ENCODE results near the gene TEX50.
"Not testable (repeated sequence)": the region's sequence is repeated elsewhere in the genome, so short reads cannot be mapped to it uniquely, and the experiment has no call there.

Gene TEX50

DNA sequence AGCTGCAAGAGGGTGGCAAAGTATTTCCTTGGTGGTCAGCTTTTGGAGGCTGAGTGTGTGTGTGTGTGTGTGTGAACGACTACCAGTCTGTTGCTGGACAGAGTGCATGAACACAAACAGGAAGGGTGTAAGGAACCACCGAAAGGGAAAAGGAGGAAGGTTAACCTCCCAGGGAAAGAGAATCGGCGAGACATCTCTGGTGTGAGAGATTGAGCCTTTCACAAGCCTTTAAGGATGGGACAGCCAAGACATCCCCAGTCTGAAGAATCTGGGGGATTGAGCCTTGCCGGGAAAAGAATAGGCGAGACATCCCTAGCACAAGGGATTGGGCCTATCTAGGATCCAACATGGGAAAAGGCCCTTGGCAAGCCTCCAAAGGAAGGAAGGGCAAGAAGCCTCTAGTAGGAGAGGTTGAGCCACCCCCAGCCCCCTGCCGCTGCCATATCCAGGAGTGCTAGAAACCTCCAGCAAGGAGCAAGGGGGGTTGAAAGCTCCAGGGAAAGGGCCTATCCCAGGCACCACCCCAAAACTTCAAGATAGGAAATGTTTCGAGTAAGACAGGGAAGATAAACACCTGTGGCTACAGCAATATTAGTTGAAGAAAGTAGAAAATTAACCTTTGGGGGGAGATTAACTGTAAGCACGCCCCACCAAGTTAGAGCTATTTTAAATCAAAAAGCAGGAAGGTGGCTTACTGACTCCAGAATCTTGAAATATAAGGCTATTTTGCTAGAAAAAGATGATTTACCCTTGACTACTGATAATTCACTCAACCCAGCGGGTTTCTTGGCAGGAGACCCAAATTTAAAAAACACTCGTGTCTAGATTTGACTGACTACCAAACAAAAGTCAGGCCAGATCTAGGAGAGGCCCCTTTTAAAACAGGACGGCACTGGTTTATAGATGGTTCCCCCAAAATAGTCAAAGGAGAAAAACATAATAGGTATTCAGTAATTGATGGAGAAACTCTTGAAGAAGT, 3.2 kb downstream of the TEX50 start:
- H3K79me2 ChIP-seq (ENCODE audit: insufficient read depth, low read length): no peaks in the 10 kb centered on the region
- H3K27ac ChIP-seq (ENCODE audit: low read length): no peak overlapping the region
- no peak for ATAC-seq (ENCODE audit: insufficient read depth, low read depth)
- no peaks in the 10 kb centered on the region for H3K9me3 ChIP-seq (ENCODE audit: insufficient read depth, low read length, severe bottlenecking)
- no peak for TF ChIP-seq EZH2 (IDR thresholded peaks at IDR 0.05; ENCODE audit: borderline replicate concordance, low read depth, low read length, severe bottlenecking)
- TF ChIP-seq, protein P1, sequence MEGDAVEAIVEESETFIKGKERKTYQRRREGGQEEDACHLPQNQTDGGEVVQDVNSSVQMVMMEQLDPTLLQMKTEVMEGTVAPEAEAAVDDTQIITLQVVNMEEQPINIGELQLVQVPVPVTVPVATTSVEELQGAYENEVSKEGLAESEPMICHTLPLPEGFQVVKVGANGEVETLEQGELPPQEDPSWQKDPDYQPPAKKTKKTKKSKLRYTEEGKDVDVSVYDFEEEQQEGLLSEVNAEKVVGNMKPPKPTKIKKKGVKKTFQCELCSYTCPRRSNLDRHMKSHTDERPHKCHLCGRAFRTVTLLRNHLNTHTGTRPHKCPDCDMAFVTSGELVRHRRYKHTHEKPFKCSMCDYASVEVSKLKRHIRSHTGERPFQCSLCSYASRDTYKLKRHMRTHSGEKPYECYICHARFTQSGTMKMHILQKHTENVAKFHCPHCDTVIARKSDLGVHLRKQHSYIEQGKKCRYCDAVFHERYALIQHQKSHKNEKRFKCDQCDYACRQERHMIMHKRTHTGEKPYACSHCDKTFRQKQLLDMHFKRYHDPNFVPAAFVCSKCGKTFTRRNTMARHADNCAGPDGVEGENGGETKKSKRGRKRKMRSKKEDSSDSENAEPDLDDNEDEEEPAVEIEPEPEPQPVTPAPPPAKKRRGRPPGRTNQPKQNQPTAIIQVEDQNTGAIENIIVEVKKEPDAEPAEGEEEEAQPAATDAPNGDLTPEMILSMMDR (IDR thresholded peaks at IDR 0.05; ENCODE audit: borderline replicate concordance, extremely low read depth, low read length, poor library complexity, severe bottlenecking): no peak
- H3K4me1 ChIP-seq (ENCODE audit: insufficient read depth, low read length): no peaks in the 10 kb centered on the region
- no peaks in the 10 kb centered on the region for H3K36me3 ChIP-seq (ENCODE audit: insufficient read depth, low read length)
- no peak overlapping the region for H3K9ac ChIP-seq (ENCODE audit: low read depth, low read length)
- H3K27me3 ChIP-seq (ENCODE audit: insufficient read depth, low read length, poor library complexity): no peaks in the 10 kb centered on the region
- H2AFZ ChIP-seq (ENCODE audit: low read depth, low read length): no peak overlapping the region
- no peak overlapping the region for H3K4me2 ChIP-seq (ENCODE audit: insufficient read depth, low read length)
- DNase-seq: no peak
- no peaks in the 10 kb centered on the region for H4K20me1 ChIP-seq (ENCODE audit: insufficient read depth, low read length)
- no peak overlapping the region for H3K4me3 ChIP-seq (ENCODE audit: low read depth in 1 of 2, low read length in 2 of 2)

DNA sequence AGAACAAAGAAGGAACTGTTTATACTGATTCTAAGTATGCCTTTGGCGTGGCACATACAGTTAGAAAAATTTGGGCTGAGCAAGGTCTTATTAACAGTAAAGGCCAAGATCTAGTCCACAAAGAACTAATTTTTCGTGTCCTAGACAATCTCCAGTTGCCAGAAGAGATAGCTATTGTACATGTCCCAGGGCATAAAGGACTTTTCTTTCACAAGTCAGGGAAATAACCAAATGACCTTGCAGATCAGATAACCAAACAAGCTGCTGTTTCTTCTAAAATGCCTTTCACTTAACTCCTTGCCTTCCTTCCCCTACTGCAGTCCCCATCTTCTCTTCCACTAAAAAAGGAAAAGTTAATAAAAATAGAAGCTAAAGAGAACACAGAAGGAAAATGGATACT, 4.0 kb downstream of the TEX50 start:
- H2AFZ ChIP-seq (ENCODE audit: low read depth, low read length): no peak overlapping the region

DNA sequence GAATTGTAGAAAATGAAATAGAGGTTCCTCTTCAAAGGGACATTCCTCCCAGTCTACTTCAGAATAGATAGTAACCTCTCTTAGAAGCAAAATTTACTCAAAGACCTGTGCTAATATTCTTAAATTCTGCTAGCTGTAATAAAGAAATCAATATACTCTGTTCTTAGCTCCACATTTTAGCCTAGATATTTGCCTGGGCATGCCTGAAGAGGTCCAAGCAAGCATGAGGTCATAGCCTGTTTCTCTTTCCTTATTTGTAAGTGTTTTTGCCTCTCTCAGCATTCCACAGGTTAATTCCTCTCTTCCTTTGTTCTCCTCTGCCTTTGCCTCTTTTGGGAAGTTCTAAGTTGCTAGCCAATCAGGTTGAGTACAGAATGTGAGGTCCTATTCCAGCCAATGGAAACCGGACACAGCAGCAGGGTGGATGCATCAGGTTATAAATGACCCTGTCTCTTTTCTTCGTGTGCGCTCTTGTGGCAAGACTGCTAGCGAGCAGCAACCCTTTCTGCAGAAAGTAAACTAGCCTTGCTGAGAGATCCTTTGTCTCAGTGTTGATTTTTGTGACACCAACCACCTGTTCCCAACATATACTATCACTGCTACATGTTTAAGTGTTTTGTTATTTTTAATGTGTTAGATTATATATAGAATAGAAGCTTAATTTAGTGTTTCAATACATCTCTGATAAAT, 7.5 kb downstream of the TEX50 start:
- H3K9me3 ChIP-seq (ENCODE audit: insufficient read depth, low read length, severe bottlenecking); DNase-seq; H3K79me2 ChIP-seq (ENCODE audit: insufficient read depth, low read length); H3K9ac ChIP-seq (ENCODE audit: low read depth, low read length); H4K20me1 ChIP-seq (ENCODE audit: insufficient read depth, low read length); H3K4me3 ChIP-seq (ENCODE audit: low read depth in 1 of 2, low read length in 2 of 2); H3K4me1 ChIP-seq (ENCODE audit: insufficient read depth, low read length); ATAC-seq (ENCODE audit: insufficient read depth, low read depth); H3K27me3 ChIP-seq (ENCODE audit: insufficient read depth, low read length, poor library complexity); H3K36me3 ChIP-seq (ENCODE audit: insufficient read depth, low read length); H3K27ac ChIP-seq (ENCODE audit: low read length); H2AFZ ChIP-seq (ENCODE audit: low read depth, low read length); H3K4me2 ChIP-seq (ENCODE audit: insufficient read depth, low read length): not testable (repeated sequence)

More for the DNA sequence above, 4.0 kb downstream of the TEX50 start:
- no peak overlapping the region for H3K9ac ChIP-seq (ENCODE audit: low read depth, low read length)
- TF ChIP-seq, protein P1 (IDR thresholded peaks at IDR 0.05; ENCODE audit: borderline replicate concordance, extremely low read depth, low read length, poor library complexity, severe bottlenecking): no peak
- no peak for TF ChIP-seq EZH2 (IDR thresholded peaks at IDR 0.05; ENCODE audit: borderline replicate concordance, low read depth, low read length, severe bottlenecking)
- H3K27ac ChIP-seq (ENCODE audit: low read length): no peak overlapping the region
- H3K9me3 ChIP-seq (ENCODE audit: insufficient read depth, low read length, severe bottlenecking): no peaks in the 10 kb centered on the region
- ATAC-seq (ENCODE audit: insufficient read depth, low read depth): no peak
- DNase-seq: no peak
- no peaks in the 10 kb centered on the region for H3K4me1 ChIP-seq (ENCODE audit: insufficient read depth, low read length)
- H3K36me3 ChIP-seq (ENCODE audit: insufficient read depth, low read length): no peaks in the 10 kb centered on the region
- no peaks in the 10 kb centered on the region for H3K79me2 ChIP-seq (ENCODE audit: insufficient read depth, low read length)
- H3K4me3 ChIP-seq (ENCODE audit: low read depth in 1 of 2, low read length in 2 of 2): no peak overlapping the region
- no peak overlapping the region for H3K4me2 ChIP-seq (ENCODE audit: insufficient read depth, low read length)
- no peaks in the 10 kb centered on the region for H4K20me1 ChIP-seq (ENCODE audit: insufficient read depth, low read length)
- no peaks in the 10 kb centered on the region for H3K27me3 ChIP-seq (ENCODE audit: insufficient read depth, low read length, poor library complexity)

DNA sequence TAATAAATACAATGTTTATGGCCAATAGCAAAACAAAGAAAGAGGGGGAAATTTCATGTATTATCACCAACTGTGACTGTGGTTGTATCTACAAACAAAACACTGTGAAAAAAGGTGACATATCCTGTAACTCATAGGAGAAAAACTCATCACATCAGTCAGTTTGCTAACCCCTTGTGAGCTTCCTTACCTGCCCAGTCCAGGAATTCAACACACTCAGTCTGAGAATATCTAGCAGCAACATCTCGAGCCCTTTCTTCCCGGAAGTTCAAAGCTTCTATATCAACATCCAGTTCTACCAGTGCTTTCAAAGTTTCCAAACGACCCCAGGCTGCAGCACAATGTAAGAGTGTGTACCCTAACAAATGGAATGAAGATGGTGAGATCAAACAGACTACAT, 11.5 kb downstream of the TEX50 start:
- ATAC-seq (ENCODE audit: insufficient read depth, low read depth) (no peak), DNase-seq (no peak)
- Histone ChIP-seq H3K79me2 (ENCODE audit: insufficient read depth, low read length) (no peaks in the 10 kb centered on the region), H3K4me2 (ENCODE audit: insufficient read depth, low read length) (no peak overlapping the region), H3K27me3 (ENCODE audit: insufficient read depth, low read length, poor library complexity) (no peaks in the 10 kb centered on the region), H3K4me1 (ENCODE audit: insufficient read depth, low read length) (no peaks in the 10 kb centered on the region), H3K4me3 (ENCODE audit: low read depth in 1 of 2, low read length in 2 of 2) (no peak overlapping the region), H2AFZ (ENCODE audit: low read depth, low read length) (no peak overlapping the region), H4K20me1 (ENCODE audit: insufficient read depth, low read length) (no peaks in the 10 kb centered on the region), H3K36me3 (ENCODE audit: insufficient read depth, low read length) (no peaks in the 10 kb centered on the region), H3K9ac (ENCODE audit: low read depth, low read length) (no peak overlapping the region), H3K9me3 (ENCODE audit: insufficient read depth, low read length, severe bottlenecking) (no peaks in the 10 kb centered on the region), H3K27ac (ENCODE audit: low read length) (no peak overlapping the region)
- TF ChIP-seq, protein P1 (IDR thresholded peaks at IDR 0.05; ENCODE audit: borderline replicate concordance, extremely low read depth, low read length, poor library complexity, severe bottlenecking): no peak
- TF ChIP-seq EZH2 (IDR thresholded peaks at IDR 0.05; ENCODE audit: borderline replicate concordance, low read depth, low read length, severe bottlenecking): no peak

Data from DND-41 (cell line).